Stomach (tissue), 9 donors: ENCODE data around the gene FBXO46. TPM values are rescaled to one million over a fixed set of nuclear protein-coding genes. Genes with fewer than 3 reads are reported as not detected.

Source experiments
- DNase-seq, 2 donors: peaks; one replicate each; pipeline versions ENCODE4 v3.0.0 to v3.0.0-alpha.2; 2013 to 2019
- H3K27ac ChIP-seq, 5 donors: fragments of 200-600 bp in 4 of 5; sonication (generic) in 4 of 5; one replicate each; pipeline ENCODE4 v1.5.1; 2013 to 2019; ENCODE audit warnings: mild to moderate bottlenecking in 1 of 5, moderate library complexity in 1 of 5
- H3K27me3 ChIP-seq, 3 donors: fragments of 200-600 bp; sonication (generic); one replicate each; pipeline ENCODE4 v1.5.1; 2017 to 2019; ENCODE audit warnings: mixed run types in 1 of 3
- H3K36me3 ChIP-seq, 4 donors: fragments of 200-600 bp; sonication (generic); 1 replicate in 3 of 4; 2 replicates in 1 of 4; pipeline ENCODE4 v1.5.1; 2016 to 2019
- H3K4me1 ChIP-seq, 4 donors: fragments of 200-600 bp; sonication (generic); one replicate each; pipeline ENCODE4 v1.5.1; 2016 to 2019
- H3K4me3 ChIP-seq, 4 donors: fragments of 200-600 bp; sonication (generic) in 3 of 4; one replicate each; pipeline ENCODE4 v1.5.1; 2016 to 2019; ENCODE audit warnings: mild to moderate bottlenecking in 1 of 4
- H3K9me3 ChIP-seq, 4 donors: fragments of 200-600 bp; sonication (generic); one replicate each; pipeline ENCODE4 v1.5.1; 2016 to 2019
- EP300 ChIP-seq: sonication (generic); formaldehyde crosslinking; IDR thresholded peaks from one replicate; pipeline ENCODE4 v1.6.1; 2017; ENCODE audit warnings: antibody characterized with exemption
- POLR2A ChIP-seq, 4 donors: fragments of 450-650 bp; IDR thresholded peaks; one replicate each; pipeline ENCODE4 v1.6.1; 2016; ENCODE audit warnings: antibody characterized with exemption in 4 of 4, control low read depth in 2 of 4, mild to moderate bottlenecking in 1 of 4, moderate library complexity in 1 of 4
- POLR2AphosphoS5 ChIP-seq, 3 donors: sonication (generic); formaldehyde crosslinking; IDR thresholded peaks; one replicate each; pipeline ENCODE4 v1.6.1; 2016; ENCODE audit warnings: antibody characterized with exemption in 3 of 3
- WGBS, 5 donors: extraction: QIAGEN DNeasy Blood & Tissue Kit in 3 of 5; methylation state at CpG; one replicate each; pipeline versions ENCODE4 v1.1.5 to v1.1.7; 2013 to 2018; 5-methylcytosine and 5-hydroxymethylcytosine counted together
- intact Hi-C: fragments of 100-400 bp; cut with DNase I; formaldehyde crosslinking; loops from one replicate; pipeline ENCODE4 v1.15.1; 2023; ENCODE audit warnings: low total_unique reads
- polyA plus RNA-seq, 3 donors: library from polyadenylated mRNA; stranded (reverse); fragments of 200-250 nt; gene quantifications; one replicate each; pipeline ENCODE4 v1.2.3, GENCODE V29; 2013
- total RNA-seq, 5 donors: library from RNA; depleted of rRNA; stranded (reverse); fragments of >200 nt; gene quantifications; one replicate each; pipeline versions ENCODE4 v1.1.0 to v1.2.3, GENCODE V29; 2014 to 2016
- TF ChIP-seq, protein P1 (sequence below), 7 experiments: fragments of 450-650 bp in 4 of 7; fragments of 200-600 bp in 3 of 7; sonication (generic) in 3 of 7; IDR thresholded peaks; one replicate each; pipeline ENCODE4 v1.5.1; 2016 to 2019; ENCODE audit warnings: antibody characterized with exemption in 7 of 7, control low read depth in 2 of 7, mild to moderate bottlenecking in 1 of 7
- donor health status: healthy with polysubstance abuse.
- donor health status: Bipolar disorder and iron deficiency.
- donor health status: healthy.

The FBXO46 gene
- total and polyA plus RNA-seq, 8 donors: 4.0 to 61.7 (median 9.6) TPM

DNA sequence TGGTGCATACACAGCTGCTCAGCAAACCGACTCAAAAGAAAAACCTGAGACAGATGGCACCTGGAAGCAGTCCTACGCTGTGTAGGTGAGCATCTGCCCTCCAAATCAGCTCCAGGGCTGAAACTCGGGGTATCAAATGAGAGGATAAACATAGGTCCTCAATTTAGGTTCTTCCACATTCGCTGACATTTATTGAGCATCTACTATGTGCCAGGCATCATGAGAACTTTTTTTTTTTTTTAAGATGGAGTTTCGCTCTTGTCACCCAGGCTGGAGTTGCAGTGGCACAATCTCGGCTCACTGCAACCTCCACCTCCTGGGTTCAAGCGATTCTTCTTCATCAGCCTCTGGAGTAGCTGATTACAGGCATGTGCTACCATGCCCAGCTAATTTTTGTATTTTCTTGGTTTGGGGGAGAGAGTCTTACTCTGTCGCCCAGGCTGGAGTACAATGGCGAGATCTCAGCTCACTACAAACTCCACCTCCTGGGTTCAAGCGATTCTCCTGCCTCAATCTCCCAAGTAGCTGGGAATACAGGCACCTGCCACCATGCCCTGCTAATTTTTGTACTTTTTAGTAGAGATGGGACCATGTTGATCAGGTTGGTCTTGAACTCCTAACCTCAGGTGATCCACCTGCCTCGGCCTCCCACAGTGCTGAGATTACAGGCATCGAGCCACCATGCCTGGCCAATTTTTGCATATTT is 24.8 kb downstream of the FBXO46 start:
- peaks cover 7 to 38% (median 30%) of the 10 kb centered on the region in 4 donors for H3K36me3 ChIP-seq
- intact Hi-C loops: no loop called here
- 88 to 96% (median 95%) methylated on average over 12 of the region's 12 CpGs for WGBS, 5 donors
- no peak for DNase-seq
- H3K4me1 ChIP-seq: peaks cover 0 to 16% (median 5%) of the 10 kb centered on the region in 4 donors
- no peak overlapping the region for H3K4me3 ChIP-seq
- no peak overlapping the region for H3K27ac ChIP-seq
- H3K9me3 ChIP-seq: no peaks in the 10 kb centered on the region
- no peaks in the 10 kb centered on the region for H3K27me3 ChIP-seq
- no peak for TF ChIP-seq POLR2AphosphoS5 (IDR thresholded peaks at IDR 0.05)
- no peak for TF ChIP-seq EP300
- no peak for TF ChIP-seq POLR2A (IDR thresholded peaks at IDR 0.05)
- TF ChIP-seq, protein P1, sequence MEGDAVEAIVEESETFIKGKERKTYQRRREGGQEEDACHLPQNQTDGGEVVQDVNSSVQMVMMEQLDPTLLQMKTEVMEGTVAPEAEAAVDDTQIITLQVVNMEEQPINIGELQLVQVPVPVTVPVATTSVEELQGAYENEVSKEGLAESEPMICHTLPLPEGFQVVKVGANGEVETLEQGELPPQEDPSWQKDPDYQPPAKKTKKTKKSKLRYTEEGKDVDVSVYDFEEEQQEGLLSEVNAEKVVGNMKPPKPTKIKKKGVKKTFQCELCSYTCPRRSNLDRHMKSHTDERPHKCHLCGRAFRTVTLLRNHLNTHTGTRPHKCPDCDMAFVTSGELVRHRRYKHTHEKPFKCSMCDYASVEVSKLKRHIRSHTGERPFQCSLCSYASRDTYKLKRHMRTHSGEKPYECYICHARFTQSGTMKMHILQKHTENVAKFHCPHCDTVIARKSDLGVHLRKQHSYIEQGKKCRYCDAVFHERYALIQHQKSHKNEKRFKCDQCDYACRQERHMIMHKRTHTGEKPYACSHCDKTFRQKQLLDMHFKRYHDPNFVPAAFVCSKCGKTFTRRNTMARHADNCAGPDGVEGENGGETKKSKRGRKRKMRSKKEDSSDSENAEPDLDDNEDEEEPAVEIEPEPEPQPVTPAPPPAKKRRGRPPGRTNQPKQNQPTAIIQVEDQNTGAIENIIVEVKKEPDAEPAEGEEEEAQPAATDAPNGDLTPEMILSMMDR (IDR thresholded peaks at IDR 0.05): no peak

DNA sequence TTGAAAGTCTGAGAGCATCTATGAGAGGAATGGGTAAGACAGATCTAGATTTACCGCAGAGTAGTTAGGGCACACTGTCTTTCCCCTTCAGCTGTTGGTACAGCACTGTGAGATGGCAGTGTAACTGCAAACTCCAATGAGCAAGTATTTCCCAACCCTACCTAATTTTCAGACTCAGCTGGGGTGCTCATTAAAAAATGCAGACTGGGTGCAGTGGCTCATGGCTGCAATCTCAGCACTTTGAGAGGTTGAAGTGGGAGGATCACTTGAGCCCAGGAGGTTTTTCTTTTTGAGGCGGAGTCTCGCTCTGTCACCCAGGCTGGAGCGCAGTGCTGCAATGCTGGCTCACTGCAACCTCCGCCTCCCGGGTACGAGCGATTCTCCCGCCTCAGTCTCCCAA is 25.6 kb downstream of the FBXO46 start:
- intact Hi-C loops: no loop called here
- H3K27me3 ChIP-seq: no peaks in the 10 kb centered on the region
- peaks cover 0 to 8% (median 0%) of the 10 kb centered on the region in 4 donors for H3K4me1 ChIP-seq
- H3K36me3 ChIP-seq: peaks cover 7 to 33% (median 30%) of the 10 kb centered on the region in 4 donors
- TF ChIP-seq EP300: no peak
- no peak for TF ChIP-seq POLR2AphosphoS5 (IDR thresholded peaks at IDR 0.05)
- TF ChIP-seq, protein P1 (IDR thresholded peaks at IDR 0.05): no peak
- TF ChIP-seq POLR2A (IDR thresholded peaks at IDR 0.05): no peak
- no peak overlapping the region for H3K27ac ChIP-seq
- 91 to 96% (median 94%) methylated on average over 9 of the region's 9 CpGs for WGBS, 5 donors
- H3K4me3 ChIP-seq: no peak overlapping the region
- DNase-seq: no peak
- H3K9me3 ChIP-seq: no peaks in the 10 kb centered on the region

DNA sequence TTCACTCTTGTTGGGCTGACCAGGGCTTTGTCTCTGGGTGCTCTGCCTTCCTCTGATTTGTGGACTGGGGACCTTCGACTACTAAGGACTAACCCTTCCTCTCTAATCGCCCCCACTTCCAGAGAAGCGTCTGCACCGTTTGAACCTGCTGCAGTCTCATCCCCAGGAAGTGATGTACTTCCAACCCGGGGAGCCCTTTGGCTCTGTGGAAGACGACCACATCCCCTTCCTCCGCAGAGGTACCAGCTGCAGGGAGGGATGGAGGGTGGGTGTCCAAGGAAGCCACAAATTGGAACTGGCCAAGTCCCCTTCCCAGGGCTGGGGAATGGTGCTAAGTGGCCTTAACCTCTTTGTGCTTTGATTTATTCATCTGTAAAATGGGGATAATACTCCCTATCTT is 29.0 kb downstream of the FBXO46 start:
- intact Hi-C loops: no loop called here
- H3K27ac ChIP-seq: no peak overlapping the region
- no peak overlapping the region for H3K4me3 ChIP-seq
- no peak for DNase-seq
- TF ChIP-seq, protein P1 (IDR thresholded peaks at IDR 0.05): no peak
- no peak for TF ChIP-seq POLR2AphosphoS5 (IDR thresholded peaks at IDR 0.05)
- no peak for TF ChIP-seq POLR2A (IDR thresholded peaks at IDR 0.05)
- no peak for TF ChIP-seq EP300
- WGBS, 5 donors: 77 to 86% (median 80%) methylated on average over 7 of the region's 7 CpGs
- no peaks in the 10 kb centered on the region for H3K4me1 ChIP-seq
- peaks cover 12 to 50% (median 42%) of the 10 kb centered on the region in 4 donors for H3K36me3 ChIP-seq
- no peaks in the 10 kb centered on the region for H3K9me3 ChIP-seq
- no peaks in the 10 kb centered on the region for H3K27me3 ChIP-seq

DNA sequence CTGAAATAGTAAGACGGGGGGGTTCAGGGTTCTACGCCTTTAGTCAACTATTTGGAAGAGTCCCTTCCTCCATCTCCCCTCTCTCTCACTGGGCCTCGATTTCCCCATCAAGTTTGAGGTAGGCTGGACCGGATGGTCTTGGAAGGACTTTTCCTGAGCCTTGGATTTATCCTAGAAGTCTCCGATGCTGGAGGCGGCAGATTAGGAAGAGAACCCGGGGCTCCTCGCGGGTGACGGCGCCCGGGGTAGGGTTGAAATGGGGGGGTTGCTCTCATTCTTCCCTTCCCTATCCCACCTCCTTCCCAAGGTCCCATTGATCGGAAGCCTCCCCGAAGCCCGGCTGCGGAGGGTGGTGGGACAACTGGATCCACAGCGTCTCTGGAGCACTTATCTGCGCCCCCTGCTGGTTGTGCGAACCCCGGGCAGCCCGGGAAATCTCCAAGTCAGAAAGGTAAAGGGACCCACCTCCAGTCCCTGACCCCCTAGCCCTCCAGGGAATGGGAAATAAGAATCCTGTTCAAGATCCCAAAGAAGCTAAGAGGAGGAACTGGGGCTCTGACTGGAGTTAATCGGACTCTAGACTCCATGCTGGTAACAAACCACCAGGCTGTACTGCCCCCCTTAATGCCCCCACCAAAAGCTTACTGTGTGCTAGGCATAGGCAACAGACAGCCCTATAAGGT is 37.4 kb downstream of the FBXO46 start:
- Histone ChIP-seq H3K9me3 (no peaks in the 10 kb centered on the region), H3K36me3 (peaks cover 9 to 38% (median 32%) of the 10 kb centered on the region in 4 donors), H3K4me1 (peaks cover 7 to 29% (median 24%) of the 10 kb centered on the region in 4 donors), H3K27me3 (no peaks in the 10 kb centered on the region), H3K4me3 (peak overlapping the region; percentile 62 to 88 (median 87)), H3K27ac (peak overlapping the region; percentile 93 to 96 (median 95))
- 1 to 3% (median 1%) methylated on average over 17 to 22 of the region's 22 CpGs for WGBS, 5 donors
- peak; percentile 86 to 89 for DNase-seq
- intact Hi-C loops: no loop called here
- no peak for TF ChIP-seq POLR2A (IDR thresholded peaks at IDR 0.05)
- no peak for TF ChIP-seq EP300
- TF ChIP-seq, protein P1 (IDR thresholded peaks at IDR 0.05): peak in 5 of 7 experiments; percentile 51 to 90 (median 86)
- peak in 1 of 3 donors; percentile 8 for TF ChIP-seq POLR2AphosphoS5 (IDR thresholded peaks at IDR 0.05)
